GM12878 (cell line): ENCODE measurements around the gene GJA1. TPM values are rescaled to one million over a fixed set of nuclear protein-coding genes. Genes with fewer than 3 reads are reported as not detected.

ENCODE experiments used
- ATAC-seq: fragments of 200-7000 bp; cut with Tn5 transposase; 3 replicates; pipeline ENCODE4 v1.9.1; 2020; ENCODE audit warnings: mild to moderate bottlenecking, moderate library complexity
- BruUV-seq: library from RNA; stranded (reverse); fragments of 400-500 nt; replicated peaks from 2 replicates; lab custom pipeline; 2021; lab: Mats Ljungman, UMichigan
- CTCF ChIA-PET: fragments of 300-600 bp; sonication (Branson Sonifier 250); formaldehyde crosslinking; extraction: SDS; loops from one replicate; lab custom pipeline; 2021; ENCODE audit warnings: inconsistent platforms; lab: Yijun Ruan, JAX
- POLR2A ChIA-PET: fragments of 350-600 bp; formaldehyde crosslinking; extraction: SDS; loops from one replicate; lab custom pipeline; 2021; ENCODE audit warnings: inconsistent platforms; lab: Charles Lee
- RAD21 ChIA-PET: fragments of 300-600 bp; sonication (Branson Sonifier 250); formaldehyde crosslinking; loops from one replicate; lab custom pipeline; 2023; ENCODE audit warnings: antibody characterized with exemption; ENCODE audit not compliant: unreplicated experiment; lab: Charles Lee
- SMC1A ChIA-PET: fragments of 300-600 bp; sonication (Branson Sonifier 250); formaldehyde crosslinking; loops from one replicate; lab custom pipeline; 2023; ENCODE audit not compliant: unreplicated experiment, uncharacterized antibody; lab: Charles Lee
- DNase-seq: peaks from one replicate; pipeline ENCODE4 v3.0.0-alpha.2; 2011; ENCODE audit warnings: low read depth, low spot score
- FAIRE-seq: peaks from 3 replicates; lab custom pipeline; 2011; peaks lifted over from hg19 to GRCh38; lab: Jason Lieb, UNC
- H2AFZ ChIP-seq: 2 replicates; pipeline ENCODE4 v1.6.0; 2011; ENCODE audit warnings: low read depth, low read length, control low read depth; ENCODE audit not compliant: control insufficient read depth
- H3K27ac ChIP-seq: 2 replicates; pipeline ENCODE4 v1.5.1; 2011; ENCODE audit warnings: control low read depth; ENCODE audit not compliant: control insufficient read depth, insufficient read depth
- H3K27me3 ChIP-seq, 2 experiments: replicated peaks in 1 of 2; 2 replicates each; pipeline versions ENCODE4 v1.6.0 to v1.6.1; 2011; ENCODE audit warnings: low read length in 1 of 2; ENCODE audit not compliant: control insufficient read depth in 2 of 2, insufficient read depth in 2 of 2
- H3K36me3 ChIP-seq, 2 experiments: 2 replicates each; pipeline ENCODE4 v1.5.1; 2011; ENCODE audit warnings: low read length in 1 of 2; ENCODE audit not compliant: control insufficient read depth in 2 of 2, insufficient read depth in 2 of 2
- H3K4me1 ChIP-seq: 2 replicates; pipeline ENCODE4 v1.6.1; 2011; ENCODE audit warnings: mild to moderate bottlenecking, low read length, moderate library complexity, mixed read lengths; ENCODE audit not compliant: control insufficient read depth, insufficient read depth
- H3K4me2 ChIP-seq: 2 replicates; pipeline ENCODE4 v1.6.0; 2011; ENCODE audit warnings: control low read depth; ENCODE audit not compliant: control insufficient read depth, insufficient read depth
- H3K4me3 ChIP-seq: fragments of 200-600 bp; sonication (generic); 2 replicates; pipeline ENCODE4 v1.5.1; 2016
- H3K79me2 ChIP-seq: 2 replicates; pipeline ENCODE4 v1.6.0; 2011; ENCODE audit warnings: low read length; ENCODE audit not compliant: control insufficient read depth, insufficient read depth
- H3K9ac ChIP-seq: 2 replicates; pipeline ENCODE4 v1.8.0; 2011; ENCODE audit warnings: low read length, control low read depth, mixed read lengths; ENCODE audit not compliant: control insufficient read depth, insufficient read depth
- H3K9me3 ChIP-seq: replicated peaks from 3 replicates; pipeline ENCODE4 v1.5.1; 2011; ENCODE audit warnings: mild to moderate bottlenecking, low read length; ENCODE audit not compliant: control insufficient read depth, insufficient read depth
- H4K20me1 ChIP-seq: 2 replicates; pipeline ENCODE4 v1.6.0; 2011; ENCODE audit not compliant: control insufficient read depth, insufficient read depth
- ASH2L ChIP-seq: fragments of 300-600, 200-600 bp; sonication (generic); IDR thresholded peaks from 2 replicates; pipeline ENCODE4 v1.6.1; 2017; ENCODE audit warnings: low read depth, mild to moderate bottlenecking, borderline replicate concordance
- GABPA ChIP-seq: IDR thresholded peaks from 2 replicates; pipeline ENCODE4 v1.6.1; 2014; ENCODE audit warnings: antibody characterized with exemption, low read depth, mild to moderate bottlenecking, inconsistent platforms
- HDGF ChIP-seq: fragments of 450-650 bp; IDR thresholded peaks from 2 replicates; pipeline ENCODE4 v1.6.1; 2016; ENCODE audit warnings: antibody characterized with exemption
- KAT2A ChIP-seq: conservative IDR thresholded peaks from 2 replicates; pipeline ENCODE4 v1.6.1; 2011; ENCODE audit warnings: low read depth, low read length; ENCODE audit not compliant: control insufficient read depth
- NRF1 ChIP-seq: conservative IDR thresholded peaks from 2 replicates; pipeline ENCODE4 v1.6.1; 2011; ENCODE audit warnings: mild to moderate bottlenecking, low read depth, low read length, improper control_type of control experiment
- PML ChIP-seq: IDR thresholded peaks from 2 replicates; pipeline ENCODE4 v1.6.1; 2012; ENCODE audit warnings: low read length, inconsistent platforms
- RAD51 ChIP-seq: fragments of 450-650 bp; IDR thresholded peaks from 2 replicates; pipeline ENCODE4 v1.6.1; 2016; ENCODE audit warnings: moderate library complexity, mild to moderate bottlenecking, inconsistent platforms
- RELA ChIP-seq: fragments of 450-650 bp; IDR thresholded peaks from 2 replicates; pipeline ENCODE4 v1.8.0; 2014; ENCODE audit warnings: borderline replicate concordance; ENCODE audit not compliant: partially characterized antibody
- RUNX3 ChIP-seq: IDR thresholded peaks from 2 replicates; pipeline ENCODE4 v1.6.1; 2012; ENCODE audit warnings: low read length, inconsistent platforms
- SIN3A ChIP-seq: IDR thresholded peaks from 2 replicates; pipeline ENCODE4 v1.6.1; 2012; ENCODE audit warnings: low read depth, low read length, improper control_type of control experiment
- SMAD5 ChIP-seq: IDR thresholded peaks from 2 replicates; pipeline ENCODE4 v1.6.1; 2016; ENCODE audit warnings: antibody characterized with exemption, low read depth
- SMC3 ChIP-seq: IDR thresholded peaks from 2 replicates; pipeline ENCODE4 v1.6.1; 2011; ENCODE audit warnings: low read length, improper control_type of control experiment, borderline replicate concordance
- TBL1XR1 ChIP-seq: IDR thresholded peaks from 2 replicates; pipeline ENCODE4 v1.6.1; 2012; ENCODE audit warnings: low read depth, low read length, improper control_type of control experiment
- ZNF622 ChIP-seq: fragments of 450-650 bp; IDR thresholded peaks from 2 replicates; pipeline ENCODE4 v1.6.1; 2017; ENCODE audit warnings: mild to moderate bottlenecking, inconsistent platforms
- WGBS: methylation state at CpG from one replicate; pipeline ENCODE4 v1.1.6; 2016; ENCODE audit warnings: low lambda C conversion rate; ENCODE audit not compliant: insufficient replicate concordance, insufficient coverage; ENCODE audit errors: missing lambda C conversion rate; 5-methylcytosine and 5-hydroxymethylcytosine counted together
- in situ Hi-C: fragments of 300-500 bp; cut with MboI; formaldehyde crosslinking; loops from 9 replicates; pipeline ENCODE4 v1.14.3; 2018; ENCODE audit warnings: mixed read lengths
- intact Hi-C: fragments of 100-400 bp; cut with micrococcal nuclease; formaldehyde crosslinking; loops from one replicate; pipeline ENCODE4 v1.14.2; 2022; ENCODE audit not compliant: unreplicated experiment
- polyA plus RNA-seq, 11 experiments: library from polyadenylated mRNA; depleted of rRNA in 4 of 11; unstranded in 6 of 11; stranded (reverse) in 5 of 11; fragments of >200 nt; fragmentation: Nextera tagmentation in 4 of 11; fragmentation: Illumina TruSeq in 1 of 11; extraction: Ambion mirVana in 4 of 11; extraction: Trizol in 1 of 11; gene quantifications; 1 replicate in 1 of 11; 2 replicates in 10 of 11; pipeline versions ENCODE4 v1.2.1 to v1.2.3, GENCODE V29; 2011 to 2016; ENCODE audit warnings: inconsistent platforms in 2 of 11, missing spikeins in 2 of 11, low read depth in 1 of 11
- total RNA-seq, 4 experiments: library from RNA; depleted of rRNA in 3 of 4; stranded (reverse); fragments of >200 nt in 3 of 4; fragmentation: Illumina TruSeq in 1 of 4; extraction: Trizol in 1 of 4; gene quantifications; 2 replicates each; pipeline versions ENCODE4 v1.2.1 to v1.2.3, GENCODE V29; 2013 to 2021
- TF ChIP-seq, protein P1 (sequence below): IDR thresholded peaks from 2 replicates; pipeline ENCODE4 v1.6.1; 2011; ENCODE audit warnings: borderline replicate concordance, low read depth, mild to moderate bottlenecking, moderate library complexity, low read length; ENCODE audit not compliant: insufficient read depth, poor library complexity, severe bottlenecking
- TF ChIP-seq, protein P2 (sequence below): fragments of 450-650 bp; IDR thresholded peaks from 2 replicates; pipeline ENCODE4 v1.6.1; 2017; ENCODE audit warnings: mild to moderate bottlenecking, moderate library complexity

GJA1 gene
- total and polyA plus RNA-seq, 10 of the 15 experiments (the other 5 are each of a cell fraction or from before 2014, with no cell fraction given) = 0.11 to 0.69 (median 0.11) TPM; not detected in 7

DNA sequence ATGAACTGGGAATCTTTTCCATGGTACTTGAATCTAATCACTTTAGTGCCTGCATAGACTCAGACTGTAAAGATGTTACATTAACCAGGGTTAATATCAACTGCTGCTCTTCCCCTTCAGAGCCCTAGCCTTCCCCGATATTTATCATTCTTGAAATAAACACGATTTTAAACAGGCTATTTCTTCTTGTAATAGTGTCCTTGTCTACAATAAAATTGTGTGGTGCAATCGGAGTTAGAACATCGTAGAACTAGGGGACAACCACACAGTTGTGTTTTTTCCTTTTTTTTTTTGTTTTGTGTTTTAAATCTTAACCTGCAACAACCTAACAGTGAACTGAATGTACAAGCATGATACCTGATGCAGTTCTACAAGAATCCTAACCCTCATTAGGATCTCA, 4.5 kb downstream of the GJA1 start:
- POLR2A ChIA-PET = no interaction called here
- ATAC-seq (no peak), FAIRE-seq (no peak), DNase-seq (no peak)
- SMC1A ChIA-PET = no interaction called here
- intact Hi-C loops = no loop called here
- RAD21 ChIA-PET = no interaction called here
- no peaks in the 10 kb centered on the region for H3K36me3 ChIP-seq
- H4K20me1 ChIP-seq = no peaks in the 10 kb centered on the region
- TF ChIP-seq, protein P1, sequence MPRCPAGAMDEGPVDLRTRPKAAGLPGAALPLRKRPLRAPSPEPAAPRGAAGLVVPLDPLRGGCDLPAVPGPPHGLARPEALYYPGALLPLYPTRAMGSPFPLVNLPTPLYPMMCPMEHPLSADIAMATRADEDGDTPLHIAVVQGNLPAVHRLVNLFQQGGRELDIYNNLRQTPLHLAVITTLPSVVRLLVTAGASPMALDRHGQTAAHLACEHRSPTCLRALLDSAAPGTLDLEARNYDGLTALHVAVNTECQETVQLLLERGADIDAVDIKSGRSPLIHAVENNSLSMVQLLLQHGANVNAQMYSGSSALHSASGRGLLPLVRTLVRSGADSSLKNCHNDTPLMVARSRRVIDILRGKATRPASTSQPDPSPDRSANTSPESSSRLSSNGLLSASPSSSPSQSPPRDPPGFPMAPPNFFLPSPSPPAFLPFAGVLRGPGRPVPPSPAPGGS = no peak
- TF ChIP-seq ZNF622 (no peak), HDGF (no peak), RUNX3 (no peak), NRF1 (no peak), PML (no peak), RELA (no peak), GABPA (no peak), SIN3A (no peak), KAT2A (no peak), SMAD5 (no peak), ASH2L (no peak), RAD51 (no peak), TBL1XR1 (no peak), SMC3 (no peak)
- TF ChIP-seq, protein P2, sequence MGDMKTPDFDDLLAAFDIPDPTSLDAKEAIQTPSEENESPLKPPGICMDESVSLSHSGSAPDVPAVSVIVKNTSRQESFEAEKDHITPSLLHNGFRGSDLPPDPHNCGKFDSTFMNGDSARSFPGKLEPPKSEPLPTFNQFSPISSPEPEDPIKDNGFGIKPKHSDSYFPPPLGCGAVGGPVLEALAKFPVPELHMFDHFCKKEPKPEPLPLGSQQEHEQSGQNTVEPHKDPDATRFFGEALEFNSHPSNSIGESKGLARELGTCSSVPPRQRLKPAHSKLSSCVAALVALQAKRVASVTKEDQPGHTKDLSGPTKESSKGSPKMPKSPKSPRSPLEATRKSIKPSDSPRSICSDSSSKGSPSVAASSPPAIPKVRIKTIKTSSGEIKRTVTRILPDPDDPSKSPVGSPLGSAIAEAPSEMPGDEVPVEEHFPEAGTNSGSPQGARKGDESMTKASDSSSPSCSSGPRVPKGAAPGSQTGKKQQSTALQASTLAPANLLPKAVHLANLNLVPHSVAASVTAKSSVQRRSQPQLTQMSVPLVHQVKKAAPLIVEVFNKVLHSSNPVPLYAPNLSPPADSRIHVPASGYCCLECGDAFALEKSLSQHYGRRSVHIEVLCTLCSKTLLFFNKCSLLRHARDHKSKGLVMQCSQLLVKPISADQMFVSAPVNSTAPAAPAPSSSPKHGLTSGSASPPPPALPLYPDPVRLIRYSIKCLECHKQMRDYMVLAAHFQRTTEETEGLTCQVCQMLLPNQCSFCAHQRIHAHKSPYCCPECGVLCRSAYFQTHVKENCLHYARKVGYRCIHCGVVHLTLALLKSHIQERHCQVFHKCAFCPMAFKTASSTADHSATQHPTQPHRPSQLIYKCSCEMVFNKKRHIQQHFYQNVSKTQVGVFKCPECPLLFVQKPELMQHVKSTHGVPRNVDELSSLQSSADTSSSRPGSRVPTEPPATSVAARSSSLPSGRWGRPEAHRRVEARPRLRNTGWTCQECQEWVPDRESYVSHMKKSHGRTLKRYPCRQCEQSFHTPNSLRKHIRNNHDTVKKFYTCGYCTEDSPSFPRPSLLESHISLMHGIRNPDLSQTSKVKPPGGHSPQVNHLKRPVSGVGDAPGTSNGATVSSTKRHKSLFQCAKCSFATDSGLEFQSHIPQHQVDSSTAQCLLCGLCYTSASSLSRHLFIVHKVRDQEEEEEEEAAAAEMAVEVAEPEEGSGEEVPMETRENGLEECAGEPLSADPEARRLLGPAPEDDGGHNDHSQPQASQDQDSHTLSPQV = no peak
- no peaks in the 10 kb centered on the region for H3K79me2 ChIP-seq
- H3K9ac ChIP-seq = no peak overlapping the region
- H2AFZ ChIP-seq = no peak overlapping the region
- H3K27ac ChIP-seq = no peak overlapping the region
- CTCF ChIA-PET = no interaction called here
- peaks cover 0 to 2% of the 10 kb centered on the region in 2 experiments; a peak in 2 of 4 replicates for H3K27me3 ChIP-seq
- H3K4me3 ChIP-seq = no peak overlapping the region
- WGBS = 66% methylated on average over 4 of the region's 4 CpGs
- no peaks in the 10 kb centered on the region for H3K4me1 ChIP-seq
- in situ Hi-C loops = no loop called here
- H3K9me3 ChIP-seq = no peaks in the 10 kb centered on the region
- no TSS peak for BruUV-seq
- H3K4me2 ChIP-seq = no peak overlapping the region
